Measurements from ENCODE around the gene DMKN. TPM values are rescaled to one million over a fixed set of nuclear protein-coding genes. Genes with fewer than 3 reads are reported as not detected.

Gene DMKN
- total and polyA plus RNA-seq, 2 of the 4 experiments (the other 2 are of a cell fraction), result 0.36 to 2.4 TPM

GRCh38 chr19:35546532-35546931, 33.1 kb upstream of the DMKN start:
- Histone ChIP-seq H2AK5ac (ENCODE audit: low read depth, low read length) (peak overlapping the region; percentile 68; the same call in 1 of the 2 replicates), H2BK5ac (ENCODE audit: low read depth, low read length, poor library complexity, severe bottlenecking) (no peak overlapping the region), H2BK120ac (ENCODE audit: low read depth, low read length) (no peak overlapping the region), H3K9me1 (ENCODE audit: insufficient read depth, low read length) (peaks cover 9% of the 10 kb centered on the region; the same call in 1 of the 2 replicates), H3K27me3 (ENCODE audit: control insufficient read depth, insufficient read depth, low read length) (no peaks in the 10 kb centered on the region), H2BK20ac (ENCODE audit: low read depth, low read length) (no peak overlapping the region), H3K9ac (ENCODE audit: low read depth, low read length) (peak overlapping the region; percentile 79), H3K23ac (ENCODE audit: low read depth, low read length) (no peak overlapping the region), H3K4me1 (ENCODE audit: control insufficient read depth, insufficient read depth, low read length) (peaks cover 8% of the 10 kb centered on the region), H3K4me2 (ENCODE audit: low read depth, low read length) (peak overlapping the region; percentile 75), H4K20me1 (ENCODE audit: insufficient read depth, low read length) (0 out of 2 replicates have a peak, but pooled peaks cover 7% of the 10 kb centered on the region), H4K5ac (ENCODE audit: low read depth, low read length) (no peak overlapping the region), H4K8ac (ENCODE audit: low read depth in 2 of 2, low read length in 2 of 2) (peak overlapping the region in 1 of 2 experiments; percentile 97; a peak in 1 of 4 replicates), H3K18ac (ENCODE audit: low read depth, low read length) (no peak overlapping the region), H3K4ac (ENCODE audit: low read depth, low read length) (peak overlapping the region; percentile 56; the same call in 1 of the 2 replicates), H2AFZ (replicated peaks; ENCODE audit: low read length, poor library complexity) (no peak overlapping the region), H3K79me1 (ENCODE audit: low read depth in 1 of 2, low read length in 2 of 2) (peaks cover 31 to 49% of the 10 kb centered on the region in 2 experiments), H4K91ac (ENCODE audit: insufficient read depth, low read depth, low read length) (no peak overlapping the region), H3K36me3 (ENCODE audit: control insufficient read depth, insufficient read depth, low read length) (peaks cover 6% of the 10 kb centered on the region; the same call in 1 of the 2 replicates), H2AK9ac (replicated peaks; ENCODE audit: low read depth, low read length, poor library complexity) (peak overlapping the region; percentile 93), H3K56ac (ENCODE audit: extremely low read depth, insufficient read depth, low read length) (no peak overlapping the region), H3K4me3 (ENCODE audit: insufficient read depth, low read depth, low read length) (peak overlapping the region; percentile 91; the same call in 1 of the 2 replicates), H2BK15ac (ENCODE audit: low read depth, low read length) (no peak overlapping the region), H3K14ac (replicated peaks; ENCODE audit: low read depth, low read length) (0 out of 2 replicates have a peak overlapping the region, but pooled peaks have one; percentile 52), H3K27ac (ENCODE audit: insufficient read depth, low read length) (no peak overlapping the region), H3K9me3 (ENCODE audit: control insufficient read depth, insufficient read depth, low read length) (no peaks in the 10 kb centered on the region)
- in situ Hi-C loops (cut with MboI; ENCODE audit: low sequenced_read_pairs) (loop anchor here (5.0 kb wide), 1 partner anchor 171 kb away; the partner anchor contains the start of gene KMT2B), dilution Hi-C loops (cut with HindIII; ENCODE audit: low sequenced_read_pairs, unreplicated experiment) (no loop called here), intact Hi-C loops (cut with micrococcal nuclease) (loop anchor here (5.0 kb wide), 2 partner anchors 81 to 156 kb away; partner anchors contain the start of genes RBM42 and ZBTB32)
- POLR2A ChIA-PET (ENCODE audit: unreplicated experiment), result no interaction called here
- DNase-seq, result no peak
- WGBS, 2 experiments (ENCODE audit: extremely low coverage in 2 of 2, insufficient read length in 1 of 2), result 100% methylated on average over 2 of the region's 8 CpGs; no CpG with 5 or more reads in 1 of the 2 experiments
- no peak for TF ChIP-seq CTCF (conservative IDR thresholded peaks at IDR 0.05; ENCODE audit: low read depth, low read length)
- no TSS peak for BruUV-seq (replicated peaks)
- ATAC-seq (ENCODE audit: low read depth), result no peak
- CTCF ChIA-PET, result no interaction called here

Measured in IMR-90 (cell line).